HEK293 (cell line): Measurements from ENCODE around the gene SEMA3A.
A peak's percentile ranks its signal among the peaks of the same experiment; 100 is the strongest.

Source experiments
- CTCF ChIA-PET: fragments of 350-600 bp; formaldehyde crosslinking; extraction: SDS; loops from one replicate; lab custom pipeline; 2021; ENCODE audit warnings: antibody characterized with exemption; lab: Yijun Ruan, JAX
- POLR2A ChIA-PET: fragments of 300-600 bp; formaldehyde crosslinking; extraction: SDS; loops from one replicate; lab custom pipeline; 2020; ENCODE audit warnings: antibody characterized with exemption, inconsistent platforms; lab: Yijun Ruan, JAX
- H3K27ac ChIP-seq: fragments of 200-500 bp; sonication (Bioruptor generic); 2 replicates; pipeline ENCODE4 v1.5.1; 2014; ENCODE audit warnings: low read depth, low read length, control low read depth, inconsistent platforms; ENCODE audit errors: extremely low read depth
- H3K36me3 ChIP-seq, 2 experiments: fragments of 200-500 bp in 1 of 2; sonication (Bioruptor generic) in 1 of 2; 1 replicate in 1 of 2; 2 replicates in 1 of 2; pipeline ENCODE4 v1.5.1; 2014 to 2017; ENCODE audit warnings: inconsistent platforms in 2 of 2, low read length in 2 of 2; ENCODE audit not compliant: control insufficient read depth in 2 of 2, insufficient read depth in 1 of 2
- H3K4me1 ChIP-seq: fragments of 200-500 bp; sonication (Bioruptor generic); 2 replicates; pipeline ENCODE4 v1.5.1; 2014; ENCODE audit warnings: mild to moderate bottlenecking, low read length, inconsistent platforms; ENCODE audit not compliant: control insufficient read depth, insufficient read depth
- H3K4me3 ChIP-seq: 2 replicates; pipeline ENCODE4 v1.5.1; 2011; ENCODE audit warnings: low read depth, mild to moderate bottlenecking, control low read depth, low read length, moderate library complexity
- H3K9me3 ChIP-seq: fragments of 200-500 bp; sonication (Bioruptor generic); 2 replicates; pipeline ENCODE4 v1.5.1; 2014; ENCODE audit warnings: low read depth, low read length, inconsistent platforms; ENCODE audit not compliant: control insufficient read depth, insufficient read depth
- BCL11A ChIP-seq: fragments of 450-650 bp; formaldehyde crosslinking; IDR thresholded peaks from 2 replicates; pipeline ENCODE4 v1.5.1; 2016; ENCODE audit warnings: low read depth, missing biosample characterization, missing genetic modification characterization
- BCL11B ChIP-seq: fragments of 450-650 bp; formaldehyde crosslinking; IDR thresholded peaks from 2 replicates; pipeline ENCODE4 v1.5.1; 2016; ENCODE audit warnings: low read depth, missing biosample characterization, missing genetic modification characterization
- OSR2 ChIP-seq: fragments of 450-650 bp; formaldehyde crosslinking; IDR thresholded peaks from 2 replicates; pipeline ENCODE4 v1.5.1; 2016; ENCODE audit warnings: missing biosample characterization, missing genetic modification characterization
- OVOL3 ChIP-seq: fragments of 450-650 bp; formaldehyde crosslinking; IDR thresholded peaks from 2 replicates; pipeline ENCODE4 v1.5.1; 2016; ENCODE audit warnings: missing biosample characterization, missing genetic modification characterization
- REPIN1 ChIP-seq: fragments of 450-650 bp; formaldehyde crosslinking; IDR thresholded peaks from 2 replicates; pipeline ENCODE4 v1.5.1; 2017; ENCODE audit warnings: missing biosample characterization, missing genetic modification characterization, low read depth
- SETDB1 ChIP-seq: IDR thresholded peaks from one replicate; pipeline ENCODE4 v1.6.1; 2017; ENCODE audit warnings: mild to moderate bottlenecking, low read length, moderate library complexity, mixed read lengths; ENCODE audit not compliant: insufficient read length
- ZNF155 ChIP-seq: fragments of 450-650 bp; formaldehyde crosslinking; IDR thresholded peaks from 2 replicates; pipeline ENCODE4 v1.5.1; 2016; ENCODE audit warnings: missing biosample characterization, missing genetic modification characterization
- ZNF2 ChIP-seq: fragments of 450-650 bp; formaldehyde crosslinking; IDR thresholded peaks from 2 replicates; pipeline ENCODE4 v1.5.1; 2016; ENCODE audit warnings: missing biosample characterization, missing genetic modification characterization
- ZNF366 ChIP-seq: fragments of 450-650 bp; formaldehyde crosslinking; conservative IDR thresholded peaks from 2 replicates; pipeline ENCODE4 v1.5.1; 2016; ENCODE audit warnings: missing biosample characterization, missing genetic modification characterization
- ZNF530 ChIP-seq: fragments of 450-650 bp; formaldehyde crosslinking; IDR thresholded peaks from 2 replicates; pipeline ENCODE4 v1.5.1; 2016; ENCODE audit warnings: low read depth, missing biosample characterization, missing genetic modification characterization
- ZNF549 ChIP-seq: fragments of 450-650 bp; IDR thresholded peaks from 2 replicates; pipeline ENCODE4 v1.5.1; 2018; ENCODE audit warnings: missing biosample characterization, missing genetic modification characterization, mild to moderate bottlenecking, inconsistent platforms, moderate library complexity
- ZNF626 ChIP-seq: fragments of 450-650 bp; sonication (Bioruptor Pico); formaldehyde crosslinking; IDR thresholded peaks from 2 replicates; pipeline ENCODE4 v1.5.1; 2018; ENCODE audit warnings: missing biosample characterization, missing genetic modification characterization, inconsistent platforms
- ZNF843 ChIP-seq: fragments of 450-650 bp; formaldehyde crosslinking; IDR thresholded peaks from 2 replicates; pipeline ENCODE4 v1.5.1; 2016; ENCODE audit warnings: missing biosample characterization, missing genetic modification characterization
- ZSCAN16 ChIP-seq: fragments of 450-650 bp; formaldehyde crosslinking; IDR thresholded peaks from 2 replicates; pipeline ENCODE4 v1.5.1; 2016; ENCODE audit warnings: missing biosample characterization, missing genetic modification characterization
- TF ChIP-seq, protein P1 (sequence below): fragments of 450-650 bp; formaldehyde crosslinking; conservative IDR thresholded peaks from 2 replicates; pipeline ENCODE4 v1.5.1; 2016; ENCODE audit warnings: low read depth, missing biosample characterization, missing genetic modification characterization
- TF ChIP-seq, protein P2 (sequence below): fragments of 450-650 bp; formaldehyde crosslinking; IDR thresholded peaks from 2 replicates; pipeline ENCODE4 v1.5.1; 2017; ENCODE audit warnings: missing biosample characterization, mild to moderate bottlenecking, missing genetic modification characterization, moderate library complexity
- TF ChIP-seq, protein P3 (sequence below): fragments of 450-650 bp; formaldehyde crosslinking; IDR thresholded peaks from 2 replicates; pipeline ENCODE4 v1.5.1; 2016; ENCODE audit warnings: missing biosample characterization, missing genetic modification characterization
- TF ChIP-seq, protein P4 (sequence below): fragments of 450-650 bp; formaldehyde crosslinking; IDR thresholded peaks from 2 replicates; pipeline ENCODE4 v1.5.1; 2016; ENCODE audit warnings: missing biosample characterization, missing genetic modification characterization

SEMA3A gene

GRCh38 chr7:84138411-84138810 is 56.2 kb downstream of the SEMA3A start (continued):
- TF ChIP-seq, protein P1, sequence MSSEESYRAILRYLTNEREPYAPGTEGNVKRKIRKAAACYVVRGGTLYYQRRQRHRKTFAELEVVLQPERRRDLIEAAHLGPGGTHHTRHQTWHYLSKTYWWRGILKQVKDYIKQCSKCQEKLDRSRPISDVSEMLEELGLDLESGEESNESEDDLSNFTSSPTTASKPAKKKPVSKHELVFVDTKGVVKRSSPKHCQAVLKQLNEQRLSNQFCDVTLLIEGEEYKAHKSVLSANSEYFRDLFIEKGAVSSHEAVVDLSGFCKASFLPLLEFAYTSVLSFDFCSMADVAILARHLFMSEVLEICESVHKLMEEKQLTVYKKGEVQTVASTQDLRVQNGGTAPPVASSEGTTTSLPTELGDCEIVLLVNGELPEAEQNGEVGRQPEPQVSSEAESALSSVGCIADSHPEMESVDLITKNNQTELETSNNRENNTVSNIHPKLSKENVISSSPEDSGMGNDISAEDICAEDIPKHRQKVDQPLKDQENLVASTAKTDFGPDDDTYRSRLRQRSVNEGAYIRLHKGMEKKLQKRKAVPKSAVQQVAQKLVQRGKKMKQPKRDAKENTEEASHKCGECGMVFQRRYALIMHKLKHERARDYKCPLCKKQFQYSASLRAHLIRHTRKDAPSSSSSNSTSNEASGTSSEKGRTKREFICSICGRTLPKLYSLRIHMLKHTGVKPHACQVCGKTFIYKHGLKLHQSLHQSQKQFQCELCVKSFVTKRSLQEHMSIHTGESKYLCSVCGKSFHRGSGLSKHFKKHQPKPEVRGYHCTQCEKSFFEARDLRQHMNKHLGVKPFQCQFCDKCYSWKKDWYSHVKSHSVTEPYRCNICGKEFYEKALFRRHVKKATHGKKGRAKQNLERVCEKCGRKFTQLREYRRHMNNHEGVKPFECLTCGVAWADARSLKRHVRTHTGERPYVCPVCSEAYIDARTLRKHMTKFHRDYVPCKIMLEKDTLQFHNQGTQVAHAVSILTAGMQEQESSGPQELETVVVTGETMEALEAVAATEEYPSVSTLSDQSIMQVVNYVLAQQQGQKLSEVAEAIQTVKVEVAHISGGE = no peak
- no peak for TF ChIP-seq ZNF155 (tag by site-specific recombination)
- TF ChIP-seq ZNF530 = no peak
- TF ChIP-seq OSR2 (tag by site-specific recombination) = no peak
- no peak for TF ChIP-seq ZNF549 (tag by site-specific recombination)
- TF ChIP-seq ZNF843 (tag by site-specific recombination) = no peak
- no peak for TF ChIP-seq ZNF626 (tag by site-specific recombination)
- no peak for TF ChIP-seq BCL11A
- no peak for TF ChIP-seq ZNF2

GRCh38 chr7:84137812-84138211 is 56.8 kb downstream of the SEMA3A start:
- peaks cover 4% of the 10 kb centered on the region; the same call in 1 of the 2 replicates for H3K4me1 ChIP-seq
- no peaks in the 10 kb centered on the region for H3K36me3 ChIP-seq
- CTCF ChIA-PET = no interaction called here
- H3K27ac ChIP-seq = no peak overlapping the region
- TF ChIP-seq, protein P2, sequence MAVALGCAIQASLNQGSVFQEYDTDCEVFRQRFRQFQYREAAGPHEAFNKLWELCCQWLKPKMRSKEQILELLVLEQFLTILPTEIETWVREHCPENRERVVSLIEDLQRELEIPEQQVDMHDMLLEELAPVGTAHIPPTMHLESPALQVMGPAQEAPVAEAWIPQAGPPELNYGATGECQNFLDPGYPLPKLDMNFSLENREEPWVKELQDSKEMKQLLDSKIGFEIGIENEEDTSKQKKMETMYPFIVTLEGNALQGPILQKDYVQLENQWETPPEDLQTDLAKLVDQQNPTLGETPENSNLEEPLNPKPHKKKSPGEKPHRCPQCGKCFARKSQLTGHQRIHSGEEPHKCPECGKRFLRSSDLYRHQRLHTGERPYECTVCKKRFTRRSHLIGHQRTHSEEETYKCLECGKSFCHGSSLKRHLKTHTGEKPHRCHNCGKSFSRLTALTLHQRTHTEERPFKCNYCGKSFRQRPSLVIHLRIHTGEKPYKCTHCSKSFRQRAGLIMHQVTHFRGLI (tag by site-specific recombination) = no peak
- TF ChIP-seq REPIN1 (tag by site-specific recombination) (no peak), BCL11B (tag by site-specific recombination) (no peak), SETDB1 (no peak), OVOL3 (tag by site-specific recombination) (no peak), ZSCAN16 (no peak)
- TF ChIP-seq, protein P3, sequence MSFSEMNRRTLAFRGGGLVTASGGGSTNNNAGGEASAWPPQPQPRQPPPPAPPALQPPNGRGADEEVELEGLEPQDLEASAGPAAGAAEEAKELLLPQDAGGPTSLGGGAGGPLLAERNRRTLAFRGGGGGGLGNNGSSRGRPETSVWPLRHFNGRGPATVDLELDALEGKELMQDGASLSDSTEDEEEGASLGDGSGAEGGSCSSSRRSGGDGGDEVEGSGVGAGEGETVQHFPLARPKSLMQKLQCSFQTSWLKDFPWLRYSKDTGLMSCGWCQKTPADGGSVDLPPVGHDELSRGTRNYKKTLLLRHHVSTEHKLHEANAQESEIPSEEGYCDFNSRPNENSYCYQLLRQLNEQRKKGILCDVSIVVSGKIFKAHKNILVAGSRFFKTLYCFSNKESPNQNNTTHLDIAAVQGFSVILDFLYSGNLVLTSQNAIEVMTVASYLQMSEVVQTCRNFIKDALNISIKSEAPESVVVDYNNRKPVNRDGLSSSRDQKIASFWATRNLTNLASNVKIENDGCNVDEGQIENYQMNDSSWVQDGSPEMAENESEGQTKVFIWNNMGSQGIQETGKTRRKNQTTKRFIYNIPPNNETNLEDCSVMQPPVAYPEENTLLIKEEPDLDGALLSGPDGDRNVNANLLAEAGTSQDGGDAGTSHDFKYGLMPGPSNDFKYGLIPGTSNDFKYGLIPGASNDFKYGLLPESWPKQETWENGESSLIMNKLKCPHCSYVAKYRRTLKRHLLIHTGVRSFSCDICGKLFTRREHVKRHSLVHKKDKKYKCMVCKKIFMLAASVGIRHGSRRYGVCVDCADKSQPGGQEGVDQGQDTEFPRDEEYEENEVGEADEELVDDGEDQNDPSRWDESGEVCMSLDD (tag by site-specific recombination) = no peak
- H3K4me3 ChIP-seq = no peak overlapping the region
- H3K9me3 ChIP-seq = no peaks in the 10 kb centered on the region
- POLR2A ChIA-PET = interaction anchor here (0.7 kb wide), 1 partner anchor 20 kb away, joined by 4 read pairs; no protein-coding TSS in a partner anchor

DNA sequence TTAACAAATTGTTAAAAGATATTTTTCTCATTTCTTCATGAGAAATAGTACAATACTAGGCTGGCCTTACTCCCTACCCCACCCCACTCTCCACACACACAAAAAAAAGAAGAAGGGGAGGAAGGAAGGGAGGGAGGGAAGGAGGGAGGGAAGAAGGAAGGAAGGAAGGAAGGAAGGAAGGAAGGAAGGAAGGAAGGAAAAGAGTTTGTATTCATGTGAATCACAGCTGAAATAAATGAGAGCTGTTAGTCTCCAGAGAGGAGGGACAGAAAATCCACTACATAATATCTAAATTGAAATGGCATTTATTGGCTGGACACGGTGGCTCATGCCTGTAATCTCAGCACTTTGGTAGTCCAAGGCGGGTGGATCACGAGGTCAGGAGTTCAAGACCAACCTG is 57.8 kb downstream of the SEMA3A start:
- no peak overlapping the region for H3K4me3 ChIP-seq
- H3K9me3 ChIP-seq = no peaks in the 10 kb centered on the region
- no peak overlapping the region for H3K27ac ChIP-seq
- ChIA-PET CTCF (no interaction called here), POLR2A (no interaction called here)
- TF ChIP-seq ZNF366 (tag by site-specific recombination) = peak; percentile 65; the same call in 1 of the 2 replicates
- TF ChIP-seq, protein P4, sequence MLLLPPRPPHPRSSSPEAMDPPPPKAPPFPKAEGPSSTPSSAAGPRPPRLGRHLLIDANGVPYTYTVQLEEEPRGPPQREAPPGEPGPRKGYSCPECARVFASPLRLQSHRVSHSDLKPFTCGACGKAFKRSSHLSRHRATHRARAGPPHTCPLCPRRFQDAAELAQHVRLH (tag by site-specific recombination) = no peak
- TF ChIP-seq, all 188 proteins: peak for 1
- no peaks in the 10 kb centered on the region; the same call in 1 of the 2 replicates for H3K4me1 ChIP-seq
- no peaks in the 10 kb centered on the region for H3K36me3 ChIP-seq
